ENCODE data around the gene FRRS1L. TPM values are rescaled to one million over a fixed set of nuclear protein-coding genes. Genes with fewer than 3 reads are reported as not detected.

The FRRS1L gene
- total and polyA plus RNA-seq, 4 donors: 0.08 to 0.51 TPM; not detected in 2

- Histone ChIP-seq H3K36me3 (ENCODE audit: control insufficient read depth in 4 of 4, insufficient read depth in 3 of 4, low read depth in 1 of 4, low read length in 3 of 4) (peaks cover 0 to 2% (median under 1%) of the 10 kb centered on the region in 4 donors), H3K27me3 (ENCODE audit: control insufficient read depth in 4 of 4, insufficient read depth in 4 of 4, low read length in 3 of 4) (no peaks in the 10 kb centered on the region), H3K9ac (ENCODE audit: low read depth in 1 of 2, low read length in 2 of 2) (no peak overlapping the region), H3K4me3 (ENCODE audit: low read depth in 1 of 3, low read length in 3 of 3) (no peak overlapping the region), H3K27ac (ENCODE audit: low read depth in 1 of 2, low read length in 2 of 2) (peak overlapping the region; percentile 23 to 55), H3K4me1 (ENCODE audit: control insufficient read depth in 4 of 4, insufficient read depth in 4 of 4, low read length in 3 of 4) (peaks cover 5 to 31% (median 14%) of the 10 kb centered on the region in 4 donors), H3K9me3 (ENCODE audit: control insufficient read depth in 4 of 4, low read length in 3 of 4) (no peaks in the 10 kb centered on the region)
- TF ChIP-seq SP1 (IDR thresholded peaks at IDR 0.05) (no peak), RXRA (IDR thresholded peaks at IDR 0.05) (no peak), HNF4A (conservative IDR thresholded peaks at IDR 0.05) (no peak), NR2F2 (IDR thresholded peaks at IDR 0.05) (no peak), EGR1 (IDR thresholded peaks at IDR 0.05; ENCODE audit: low read depth in 2 of 2) (no peak), ZBTB33 (IDR thresholded peaks at IDR 0.05) (no peak), RAD21 (IDR thresholded peaks at IDR 0.05) (no peak), REST (IDR thresholded peaks at IDR 0.05) (no peak), FOXA1 (IDR thresholded peaks at IDR 0.05) (no peak), TAF1 (conservative IDR thresholded peaks at IDR 0.05) (no peak), YY1 (IDR thresholded peaks at IDR 0.05) (no peak), JUND (IDR thresholded peaks at IDR 0.05) (no peak), HNF4G (IDR thresholded peaks at IDR 0.05) (no peak), MAX (IDR thresholded peaks at IDR 0.05) (no peak), FOXA2 (IDR thresholded peaks at IDR 0.05) (no peak), GABPA (IDR thresholded peaks at IDR 0.05 in 1 of 2, conservative IDR thresholded peaks at IDR 0.05 in 1 of 2) (no peak)
- TF ChIP-seq, protein P1, sequence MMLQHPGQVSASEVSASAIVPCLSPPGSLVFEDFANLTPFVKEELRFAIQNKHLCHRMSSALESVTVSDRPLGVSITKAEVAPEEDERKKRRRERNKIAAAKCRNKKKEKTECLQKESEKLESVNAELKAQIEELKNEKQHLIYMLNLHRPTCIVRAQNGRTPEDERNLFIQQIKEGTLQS (IDR thresholded peaks at IDR 0.05): no peak
- TF ChIP-seq, protein P2, sequence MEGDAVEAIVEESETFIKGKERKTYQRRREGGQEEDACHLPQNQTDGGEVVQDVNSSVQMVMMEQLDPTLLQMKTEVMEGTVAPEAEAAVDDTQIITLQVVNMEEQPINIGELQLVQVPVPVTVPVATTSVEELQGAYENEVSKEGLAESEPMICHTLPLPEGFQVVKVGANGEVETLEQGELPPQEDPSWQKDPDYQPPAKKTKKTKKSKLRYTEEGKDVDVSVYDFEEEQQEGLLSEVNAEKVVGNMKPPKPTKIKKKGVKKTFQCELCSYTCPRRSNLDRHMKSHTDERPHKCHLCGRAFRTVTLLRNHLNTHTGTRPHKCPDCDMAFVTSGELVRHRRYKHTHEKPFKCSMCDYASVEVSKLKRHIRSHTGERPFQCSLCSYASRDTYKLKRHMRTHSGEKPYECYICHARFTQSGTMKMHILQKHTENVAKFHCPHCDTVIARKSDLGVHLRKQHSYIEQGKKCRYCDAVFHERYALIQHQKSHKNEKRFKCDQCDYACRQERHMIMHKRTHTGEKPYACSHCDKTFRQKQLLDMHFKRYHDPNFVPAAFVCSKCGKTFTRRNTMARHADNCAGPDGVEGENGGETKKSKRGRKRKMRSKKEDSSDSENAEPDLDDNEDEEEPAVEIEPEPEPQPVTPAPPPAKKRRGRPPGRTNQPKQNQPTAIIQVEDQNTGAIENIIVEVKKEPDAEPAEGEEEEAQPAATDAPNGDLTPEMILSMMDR (IDR thresholded peaks at IDR 0.05; ENCODE audit: low read depth, low read length, missing input control): no peak
- 58% methylated on average over 5 of the region's 5 CpGs for WGBS
- no peak for DNase-seq (ENCODE audit: low spot score)
Measured at GRCh38 chr9:109110329-109111021, 56.6 kb downstream of the FRRS1L start.

Measured in liver (tissue), 9 donors.